Pulmonary artery endothelial cell (primary cell): ENCODE data around the gene PM20D1. TPM values are rescaled to one million over a fixed set of nuclear protein-coding genes. Genes with fewer than 3 reads are reported as not detected.

Experiments used
- DNase-seq: peaks from one replicate; pipeline ENCODE4 v3.0.0-alpha.2; 2011; ENCODE audit warnings: low read depth, low spot score
- total RNA-seq: library from RNA; depleted of rRNA; stranded (reverse); fragments of >200 nt; gene quantifications from 2 replicates; pipeline ENCODE4 v1.2.3, GENCODE V29; 2014

The PM20D1 gene
- total RNA-seq, 1 donor from 2014 or later, result not detected

DNA sequence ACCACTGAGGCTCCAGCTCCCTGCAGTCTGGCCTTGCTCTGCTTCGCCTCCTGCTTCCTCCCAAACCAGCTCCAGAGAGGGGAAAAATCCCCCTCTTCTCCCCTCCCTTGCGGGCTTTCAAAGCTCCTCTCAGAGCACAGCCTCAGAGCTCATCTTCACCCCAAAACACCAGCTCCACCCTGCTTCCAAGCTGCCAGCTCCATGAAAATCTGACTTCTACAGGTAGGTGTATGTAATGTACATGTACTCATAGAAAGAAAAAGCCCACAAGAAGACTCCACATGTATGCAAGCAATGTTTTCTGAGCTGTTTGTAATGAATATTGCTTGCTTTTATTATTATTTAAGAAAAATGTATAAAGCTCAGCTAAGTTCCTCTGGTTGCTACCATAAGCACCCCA, 45.3 kb downstream of the PM20D1 start:
- DNase-seq, result no peak

DNA sequence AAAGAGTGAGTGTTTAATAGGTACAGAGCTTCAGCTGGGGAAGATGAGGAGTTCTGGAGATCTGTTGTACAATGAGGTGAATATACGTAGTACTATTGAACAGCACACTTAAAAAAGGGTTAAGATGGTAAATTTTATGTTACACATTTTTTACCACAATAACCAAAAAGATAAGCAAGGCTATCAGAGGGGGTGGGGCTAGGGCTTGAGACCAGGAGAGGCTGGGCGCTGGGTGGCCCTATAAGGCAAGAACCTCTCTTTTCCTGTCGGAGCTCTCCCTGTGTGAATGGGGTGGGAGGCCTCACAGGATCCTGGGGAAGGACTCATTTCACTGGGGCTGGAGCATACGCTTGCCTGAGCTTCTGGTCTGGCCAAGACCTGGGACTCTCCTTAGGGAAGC, 45.9 kb downstream of the PM20D1 start:
- DNase-seq, result no peak

DNA sequence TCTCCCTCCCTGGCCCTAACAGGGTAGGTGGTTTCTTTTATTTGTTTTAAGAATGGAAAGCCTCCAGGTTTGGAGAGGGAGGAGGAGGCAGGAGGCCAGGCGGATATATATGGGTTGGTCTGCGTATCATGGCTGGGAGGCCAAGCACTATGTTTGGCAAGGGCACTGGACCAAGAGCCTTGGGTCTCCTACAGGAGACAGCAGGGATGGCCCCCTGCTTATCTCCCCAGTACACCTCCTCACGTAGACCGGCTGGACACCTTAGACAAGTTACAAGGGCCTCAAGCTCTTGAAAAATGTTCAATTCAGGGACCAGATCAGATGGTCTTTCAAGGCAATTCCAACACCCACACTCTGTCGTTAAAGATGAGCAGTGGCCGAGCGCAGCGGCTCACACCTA, 47.9 kb downstream of the PM20D1 start:
- DNase-seq, result no peak

DNA sequence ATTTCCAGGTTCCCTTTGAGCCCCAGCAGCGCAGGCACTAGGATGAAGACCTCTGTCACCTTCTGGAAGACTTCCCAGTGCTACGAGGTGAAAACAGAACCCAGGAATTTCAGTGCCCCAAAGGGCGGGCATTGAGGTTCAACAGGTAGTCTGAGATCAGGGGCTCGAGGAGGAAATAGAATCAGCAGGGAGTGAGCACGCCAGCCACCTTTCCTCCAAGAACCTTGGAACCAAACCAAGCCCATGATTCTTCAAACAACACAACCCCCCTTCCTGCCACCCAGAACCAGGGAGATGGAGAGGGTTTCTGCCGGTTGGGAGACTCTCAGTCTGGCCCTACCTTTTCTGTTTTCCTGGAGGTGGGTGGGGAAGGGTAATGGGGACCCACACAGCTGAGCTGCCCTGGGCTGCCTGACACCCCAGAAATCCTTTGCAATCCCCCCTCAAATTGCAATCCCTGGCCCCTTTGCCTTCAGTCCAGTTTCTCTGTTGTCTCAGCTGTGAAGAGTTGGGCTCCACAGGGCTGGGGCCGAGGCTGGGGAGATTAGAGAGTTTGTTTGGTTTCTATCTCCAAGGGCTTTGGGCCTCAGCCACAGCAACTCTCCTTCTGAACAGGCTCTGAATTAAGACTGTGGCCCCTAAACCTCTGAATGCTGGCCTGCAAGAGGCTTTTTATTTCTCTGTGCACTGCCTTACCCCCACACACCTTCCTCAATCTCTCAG, 48.8 kb downstream of the PM20D1 start:
- DNase-seq, result no peak

DNA sequence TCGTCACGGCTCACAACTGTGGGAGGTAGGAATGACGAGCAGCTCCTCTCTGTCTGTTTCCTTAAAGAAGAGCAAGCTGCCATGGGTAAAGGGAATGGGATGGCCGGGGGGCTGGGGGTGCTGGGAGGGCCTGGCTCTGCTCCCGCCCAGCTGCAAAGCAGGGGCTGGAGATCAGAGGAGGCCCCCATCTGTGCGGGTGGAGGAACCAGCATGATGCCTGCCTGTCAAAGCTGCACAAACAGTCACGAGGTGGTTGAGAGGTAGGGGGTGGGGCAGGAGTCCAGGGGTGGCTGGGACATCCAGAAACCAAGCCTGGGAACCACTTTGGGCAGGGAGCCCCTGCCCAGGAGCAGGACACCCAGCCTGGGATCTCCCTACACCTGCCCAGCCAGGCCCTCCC, 49.5 kb downstream of the PM20D1 start:
- DNase-seq, result no peak

DNA sequence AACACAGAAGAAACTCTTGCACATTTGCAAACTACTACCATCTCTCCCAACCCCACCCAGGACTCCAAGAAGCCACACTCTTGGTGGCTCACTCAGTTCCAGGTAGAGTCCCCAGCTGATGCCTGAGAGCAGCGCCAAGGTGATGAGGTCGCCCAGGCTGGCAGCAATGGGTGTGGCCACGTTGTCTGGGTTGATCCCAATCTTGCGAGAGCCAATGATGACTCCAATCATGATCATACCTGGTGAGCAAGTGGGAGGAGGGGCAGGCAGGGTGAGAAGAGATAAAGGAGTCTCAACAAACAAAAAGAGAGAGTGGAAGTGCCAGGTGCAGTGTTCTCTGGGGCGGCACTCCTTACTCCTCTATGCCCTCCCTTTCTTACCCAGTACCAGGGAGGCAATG, 51.4 kb downstream of the PM20D1 start:
- no peak for DNase-seq

DNA sequence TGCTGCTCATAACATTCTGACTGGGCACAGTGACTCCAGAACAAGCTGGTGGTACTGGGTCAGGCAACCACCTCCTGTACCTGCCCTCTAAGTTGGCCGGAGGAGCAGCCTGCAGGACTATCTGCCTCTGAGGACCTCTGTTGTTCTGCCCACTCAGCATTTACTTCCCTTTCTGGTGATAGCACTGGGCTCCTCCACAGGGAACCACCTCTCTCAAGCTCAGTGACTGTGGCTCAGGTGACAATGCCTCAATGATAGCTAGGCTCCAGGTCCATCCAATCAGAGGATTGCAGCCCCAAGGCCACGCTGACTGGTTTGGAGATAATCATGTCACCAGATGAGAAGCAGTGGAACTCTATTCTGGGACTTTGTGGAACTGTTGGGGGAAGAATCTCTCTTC, 52.8 kb downstream of the PM20D1 start:
- DNase-seq, result no peak

DNA sequence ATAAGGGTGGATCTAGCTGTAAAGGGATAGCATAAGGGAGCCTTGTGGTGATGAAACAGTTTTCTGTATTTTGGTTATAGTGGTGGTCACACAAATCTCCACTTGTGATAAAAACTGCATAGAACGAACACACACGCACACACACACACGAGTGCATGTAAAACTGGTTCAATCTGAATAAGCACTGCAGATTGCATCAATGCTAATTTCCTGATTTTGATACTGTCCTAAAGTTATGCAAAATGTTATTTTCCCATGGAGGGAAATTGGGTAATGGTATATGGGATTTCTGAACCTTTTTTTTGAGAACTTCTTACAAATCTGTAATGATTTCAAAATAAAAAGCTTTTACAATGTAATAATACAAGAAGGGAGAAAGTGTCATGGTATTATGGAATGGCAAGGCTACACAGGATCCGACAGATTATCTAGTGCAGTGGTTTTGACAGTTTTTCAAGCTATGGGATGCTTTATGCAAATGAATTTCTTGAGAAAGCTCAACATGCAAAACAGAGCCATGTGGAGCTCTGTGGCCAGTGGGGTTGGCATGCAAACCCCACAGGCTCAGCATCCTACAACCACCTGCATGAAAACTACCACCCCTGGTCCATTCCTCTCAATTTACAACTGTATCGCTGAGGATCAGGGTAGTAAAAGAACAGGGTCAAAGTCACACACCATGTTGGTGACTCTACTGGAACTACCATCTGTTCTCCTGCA, 55.8 kb downstream of the PM20D1 start:
- no peak for DNase-seq

DNA sequence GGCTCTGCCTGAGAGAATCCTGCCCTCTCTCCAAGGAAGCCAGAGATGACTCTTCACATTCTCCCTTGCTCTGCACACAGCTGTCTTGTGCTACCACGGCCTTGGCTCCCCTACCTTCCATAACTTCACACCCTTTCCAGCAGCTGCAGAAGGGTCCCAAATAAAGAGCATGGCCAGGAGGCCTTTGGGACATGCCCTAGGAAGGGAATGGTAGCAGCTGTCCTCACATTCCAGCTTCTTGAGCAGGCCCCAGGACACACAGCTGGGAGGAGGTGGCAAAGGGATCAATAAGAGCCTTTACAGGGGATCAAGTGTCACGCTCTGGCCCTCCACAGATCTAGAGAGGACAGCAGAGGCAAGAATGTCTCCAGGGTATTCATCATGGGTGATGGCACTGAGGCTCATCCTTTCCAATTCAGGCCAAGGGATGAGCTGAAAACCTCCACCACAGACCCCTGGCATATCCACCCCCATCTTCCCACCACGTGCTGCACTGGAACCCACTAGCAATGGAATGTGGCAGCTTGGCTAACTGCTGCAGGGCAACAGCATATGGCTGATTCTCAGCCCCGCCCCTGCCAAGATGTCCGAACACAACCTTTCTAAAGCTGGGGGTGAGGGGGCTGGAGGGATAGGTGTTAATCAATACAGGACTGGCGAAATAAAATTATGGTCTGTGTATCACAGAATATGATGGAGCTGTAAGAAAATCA, 56.8 kb downstream of the PM20D1 start:
- DNase-seq, result no peak

DNA sequence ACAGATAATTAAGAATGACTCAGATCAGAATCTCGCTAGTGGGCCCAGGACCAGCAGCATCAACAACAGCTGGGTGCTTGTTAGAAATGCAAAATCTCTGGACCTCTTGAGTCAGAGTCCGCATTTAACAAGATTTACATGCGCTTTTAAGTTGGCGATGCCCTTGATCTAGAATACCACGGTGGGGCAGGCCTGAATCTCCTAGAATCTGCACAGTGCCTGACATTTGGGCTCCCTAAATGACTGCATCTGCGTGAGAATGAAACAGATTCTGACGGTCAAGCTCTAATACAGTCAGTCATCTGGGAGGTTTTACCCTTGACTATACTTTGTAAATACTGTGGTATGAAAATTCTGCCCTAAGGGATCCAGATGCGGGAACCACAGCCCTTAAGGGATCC, 57.5 kb downstream of the PM20D1 start:
- no peak for DNase-seq

DNA sequence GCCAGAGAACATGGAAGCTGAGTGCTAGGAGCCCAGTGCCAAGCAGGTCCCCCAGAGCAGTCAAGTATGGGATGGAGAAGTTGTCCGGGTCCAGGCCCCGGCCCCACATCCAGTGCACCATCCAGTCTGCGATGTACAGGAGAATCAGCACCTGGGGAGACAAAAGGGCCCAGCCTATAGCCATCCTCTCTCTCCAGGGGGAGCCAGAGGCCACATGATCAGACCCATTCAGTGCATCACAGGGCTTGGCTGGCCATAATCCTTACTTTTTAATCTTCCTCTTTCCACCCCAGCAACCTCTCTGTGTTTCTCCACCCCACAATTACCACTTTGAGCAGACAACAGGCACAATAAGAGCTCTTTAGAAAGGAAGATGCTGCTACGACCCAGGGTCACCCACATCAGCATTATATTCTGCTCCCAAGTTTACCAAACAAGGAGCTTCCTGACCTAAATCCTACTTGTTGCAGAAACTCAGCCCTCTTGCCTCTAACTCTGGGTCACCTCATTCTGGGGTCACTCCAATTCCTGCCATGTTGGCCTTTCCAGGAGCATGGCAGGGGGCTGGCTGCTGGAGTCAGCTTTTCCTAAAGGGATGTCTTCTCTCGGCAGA, 58.3 kb downstream of the PM20D1 start:
- no peak for DNase-seq

DNA sequence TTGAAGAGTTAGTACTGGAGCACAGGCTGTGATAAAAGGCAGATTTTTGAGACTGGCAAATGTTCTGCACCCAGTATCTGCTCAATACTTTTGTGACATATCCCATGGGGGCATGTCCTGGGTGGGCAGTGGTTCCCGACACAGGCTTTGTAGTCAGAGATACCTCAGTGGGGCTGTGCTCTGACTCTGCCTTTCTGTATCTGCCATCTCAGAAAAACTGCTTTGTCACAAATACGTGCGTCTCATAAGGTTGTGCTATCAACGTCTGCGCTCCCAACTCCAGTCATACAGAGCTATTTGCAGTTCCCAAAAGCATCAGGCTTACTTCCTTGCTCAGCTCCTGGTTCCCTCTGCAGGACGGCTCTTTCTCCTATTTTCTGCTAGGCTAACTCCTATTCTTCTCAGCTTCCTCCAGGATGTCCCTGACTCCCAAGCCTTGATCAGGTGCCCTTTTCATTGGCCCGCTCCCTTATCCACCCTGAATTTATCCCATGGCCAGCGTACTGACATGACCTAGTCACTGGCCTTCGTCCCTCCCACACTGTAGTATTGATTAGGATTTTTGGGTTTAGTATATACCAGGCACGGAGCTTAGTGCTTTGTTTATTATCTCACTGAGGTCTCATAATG, 62.5 kb downstream of the PM20D1 start:
- no peak for DNase-seq

DNA sequence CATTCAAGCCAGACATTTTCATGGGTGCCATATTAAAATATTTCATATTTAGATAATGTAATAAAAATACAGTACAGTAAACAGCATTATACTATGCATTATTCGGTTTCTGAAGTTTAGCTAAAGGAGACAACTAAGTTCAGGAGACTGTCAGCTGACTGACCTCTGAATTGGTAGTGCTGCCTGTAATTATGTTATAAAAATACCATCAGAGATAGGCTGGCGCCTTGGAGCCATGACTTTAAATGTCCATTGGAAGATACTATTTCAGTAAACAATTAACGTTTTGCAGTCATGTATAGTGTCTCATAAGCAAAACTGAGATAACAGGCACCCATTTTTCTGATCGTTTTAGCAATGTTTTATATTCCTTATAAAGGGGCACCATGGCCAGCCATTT, 63.3 kb downstream of the PM20D1 start:
- DNase-seq, result no peak

DNA sequence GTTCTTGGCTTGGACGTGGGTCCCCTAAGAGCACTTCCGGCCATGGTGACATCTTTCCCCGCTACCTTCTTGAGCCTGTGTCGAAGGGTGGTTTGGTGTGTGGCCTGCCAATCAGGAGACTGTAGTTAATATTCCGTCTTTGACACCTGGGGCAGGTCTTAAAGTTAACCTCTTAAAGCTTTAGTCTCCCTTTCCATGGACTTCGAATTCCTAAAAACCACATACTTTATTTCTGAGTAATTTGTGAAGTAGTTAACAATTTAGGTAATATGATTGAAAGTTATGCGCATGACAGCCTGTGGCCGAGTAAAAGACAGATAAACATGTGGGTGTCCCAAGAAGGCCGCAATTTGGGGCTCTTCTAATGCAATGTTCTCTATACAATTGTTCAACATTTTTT, 64.5 kb downstream of the PM20D1 start:
- no peak for DNase-seq

DNA sequence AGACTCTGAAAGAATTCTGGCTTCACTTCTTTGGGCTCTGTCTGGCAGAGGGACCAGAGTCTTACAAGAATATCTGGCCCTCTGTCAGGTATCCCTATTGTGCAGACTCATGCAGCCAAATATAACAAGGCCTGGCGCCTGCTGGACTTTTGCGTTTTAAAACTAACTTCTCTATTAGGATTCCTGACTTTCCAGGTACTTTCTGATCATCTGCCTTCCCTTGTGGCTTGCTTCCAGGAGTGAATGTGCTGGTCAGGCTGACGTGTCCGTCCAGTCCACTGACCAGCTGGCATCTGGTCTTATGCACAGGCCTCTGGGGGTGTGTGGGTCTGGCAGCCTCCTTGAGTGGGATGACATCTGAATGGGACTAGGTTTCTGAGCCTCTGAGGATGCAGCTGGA, 66.0 kb downstream of the PM20D1 start:
- no peak for DNase-seq

DNA sequence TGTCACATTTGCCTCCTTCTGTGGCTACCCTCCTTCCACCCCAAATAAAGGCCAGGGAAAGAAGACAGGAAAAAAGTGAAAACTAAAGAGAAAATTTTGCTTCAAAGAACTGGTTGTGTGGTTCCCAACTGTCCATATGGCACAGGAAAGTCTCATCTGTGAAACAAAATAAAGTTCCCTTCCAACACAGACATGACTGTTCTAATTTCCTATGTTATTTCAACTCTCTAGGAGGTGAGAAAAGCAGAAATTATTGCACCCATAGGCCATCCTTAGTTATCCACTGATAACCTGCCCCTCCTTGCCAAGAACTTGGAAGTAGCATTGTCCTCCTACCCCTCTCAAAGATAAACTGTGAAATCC, 66.5 kb downstream of the PM20D1 start:
- DNase-seq, result no peak

DNA sequence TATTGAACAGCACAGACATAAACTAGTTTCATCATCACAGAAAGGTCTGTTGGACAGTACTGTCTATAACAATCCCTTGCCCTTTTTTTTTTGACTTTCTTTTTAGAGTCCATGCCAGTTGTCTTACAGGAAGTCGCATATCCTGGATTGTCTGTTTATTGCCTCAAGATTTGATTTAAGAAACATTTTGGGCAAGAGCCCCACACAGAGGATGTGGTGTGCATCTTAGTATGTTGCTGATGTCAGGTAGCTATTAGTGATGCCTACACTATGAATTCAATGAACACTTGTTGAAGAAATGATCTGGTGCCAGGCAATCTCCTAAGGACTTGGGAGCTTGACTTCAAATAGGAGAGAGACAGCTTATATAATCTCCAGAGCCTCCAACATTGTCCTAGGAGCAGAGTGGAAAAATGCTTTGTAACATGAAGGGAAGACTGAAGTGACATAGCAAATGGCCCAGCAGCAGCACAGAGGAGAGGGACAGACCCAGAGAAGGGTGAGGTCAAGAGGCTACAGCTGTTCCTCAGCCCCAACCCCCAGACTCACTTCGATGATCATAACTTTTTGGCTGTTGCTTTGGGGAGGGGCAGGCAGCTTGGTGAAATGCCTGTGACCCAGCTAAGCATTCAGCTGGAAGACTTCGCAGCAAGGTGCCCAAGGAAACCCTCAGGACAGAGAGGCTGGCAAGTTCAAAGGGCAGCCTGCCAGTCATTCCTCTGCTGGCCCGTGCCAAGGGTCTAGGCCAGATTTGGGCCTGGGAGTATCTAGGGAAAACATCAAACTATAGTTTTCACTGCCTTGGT, 67.1 kb downstream of the PM20D1 start:
- DNase-seq, result no peak

DNA sequence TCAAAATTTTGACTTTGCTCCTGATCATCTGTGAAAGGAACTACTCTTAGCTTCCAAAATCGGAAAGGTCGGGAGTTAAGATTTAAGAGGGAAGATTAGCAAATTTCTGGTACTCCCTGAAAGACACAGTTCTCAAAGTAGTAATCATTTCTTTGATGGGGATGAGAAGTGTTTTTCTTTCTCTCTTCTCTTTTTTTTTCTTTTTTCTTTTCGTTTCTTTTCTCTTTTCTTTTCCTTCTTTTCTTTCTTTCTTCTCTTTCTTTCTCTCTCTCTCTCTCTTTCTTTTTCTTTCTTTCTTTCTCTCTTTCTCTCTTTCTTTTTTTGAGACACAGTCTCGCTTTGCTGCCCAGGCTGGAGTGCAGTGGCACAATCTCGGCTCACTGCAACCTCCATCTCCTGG, 69.6 kb downstream of the PM20D1 start:
- DNase-seq, result no peak
